DOHH2 (cell line): Measurements from ENCODE around the gene AHNAK.

ENCODE experiments used
- H3F3A ChIP-seq: fragments of 200-600 bp; sonication (generic), shearing (Covaris generic); 2 replicates; pipeline ENCODE4 v1.6.0; 2016; ENCODE audit warnings: antibody characterized with exemption, mild to moderate bottlenecking; ENCODE audit not compliant: control insufficient read depth, insufficient read depth
- H3K27ac ChIP-seq: fragments of 200-600 bp; sonication (generic); 2 replicates; pipeline ENCODE4 v1.5.1; 2014; ENCODE audit warnings: low read depth, mild to moderate bottlenecking, low read length, moderate library complexity
- H3K27me3 ChIP-seq: fragments of 200-600 bp; sonication (generic); 2 replicates; pipeline ENCODE4 v1.6.1; 2014; ENCODE audit warnings: mild to moderate bottlenecking, low read length, mixed read lengths; ENCODE audit not compliant: control insufficient read depth
- H3K36me3 ChIP-seq: fragments of 200-600 bp; sonication (generic); 2 replicates; pipeline ENCODE4 v1.6.1; 2014; ENCODE audit warnings: mild to moderate bottlenecking, low read length, moderate library complexity, mixed read lengths; ENCODE audit not compliant: control insufficient read depth
- H3K4me1 ChIP-seq: fragments of 200-600 bp; sonication (generic); 2 replicates; pipeline ENCODE4 v1.6.1; 2014; ENCODE audit warnings: mild to moderate bottlenecking, low read length, mixed read lengths; ENCODE audit not compliant: control insufficient read depth
- H3K4me2 ChIP-seq: fragments of 200-600 bp; sonication (generic); 2 replicates; pipeline ENCODE4 v1.6.0; 2014; ENCODE audit warnings: mild to moderate bottlenecking, low read length, moderate library complexity
- H3K4me3 ChIP-seq: fragments of 200-600 bp; sonication (generic); 2 replicates; pipeline ENCODE4 v1.5.1; 2014; ENCODE audit warnings: mild to moderate bottlenecking, low read length, mixed read lengths
- H3K79me2 ChIP-seq: fragments of 200-600 bp; sonication (generic); 2 replicates; pipeline ENCODE4 v1.6.1; 2014; ENCODE audit warnings: mild to moderate bottlenecking, low read length, mixed read lengths; ENCODE audit not compliant: control insufficient read depth
- H3K9me2 ChIP-seq: fragments of 200-600 bp; sonication (generic); replicated peaks from 2 replicates; pipeline ENCODE4 v1.6.1; 2014; ENCODE audit warnings: mild to moderate bottlenecking, low read length, mixed read lengths; ENCODE audit not compliant: control insufficient read depth
- H3K9me3 ChIP-seq: fragments of 200-600 bp; sonication (generic); 2 replicates; pipeline ENCODE4 v1.6.1; 2014; ENCODE audit warnings: antibody characterized with exemption, low read length, mixed read lengths; ENCODE audit not compliant: control insufficient read depth, insufficient read depth
- H4K20me1 ChIP-seq: fragments of 200-600 bp; sonication (generic); 2 replicates; pipeline ENCODE4 v1.6.0; 2014; ENCODE audit warnings: low read depth, mild to moderate bottlenecking, antibody characterized with exemption, low read length, moderate library complexity; ENCODE audit not compliant: control insufficient read depth, insufficient read depth
- EZH2phosphoT487 ChIP-seq: fragments of 200-600 bp; sonication (generic); IDR thresholded peaks from 2 replicates; pipeline ENCODE4 v1.6.1; 2017; ENCODE audit warnings: borderline replicate concordance, mild to moderate bottlenecking, antibody characterized with exemption, low read length, moderate library complexity, mixed read lengths
- TF ChIP-seq, protein P1 (sequence below): fragments of 200-600 bp; sonication (generic); IDR thresholded peaks from one replicate; pipeline ENCODE4 v1.5.1; 2014; ENCODE audit warnings: antibody characterized with exemption, mild to moderate bottlenecking, low read depth, low read length; ENCODE audit not compliant: poor library complexity, severe bottlenecking

Gene AHNAK

GRCh38 chr11:62574363-62575071 is 27.9 kb upstream of the AHNAK start:
- Histone ChIP-seq H3K27ac (peak overlapping the region; percentile 65), H3F3A (peaks cover 10% of the 10 kb centered on the region), H3K79me2 (peaks cover 62% of the 10 kb centered on the region), H3K4me3 (peak overlapping the region; percentile 93), H3K27me3 (no peaks in the 10 kb centered on the region), H3K36me3 (peaks cover 90% of the 10 kb centered on the region), H3K9me3 (no peaks in the 10 kb centered on the region), H4K20me1 (peaks cover 4% of the 10 kb centered on the region; the same call in 1 of the 2 replicates), H3K4me1 (peaks cover 48% of the 10 kb centered on the region), H3K4me2 (peak overlapping the region; percentile 81), H3K9me2 (no peaks in the 10 kb centered on the region)
- TF ChIP-seq, protein P1, sequence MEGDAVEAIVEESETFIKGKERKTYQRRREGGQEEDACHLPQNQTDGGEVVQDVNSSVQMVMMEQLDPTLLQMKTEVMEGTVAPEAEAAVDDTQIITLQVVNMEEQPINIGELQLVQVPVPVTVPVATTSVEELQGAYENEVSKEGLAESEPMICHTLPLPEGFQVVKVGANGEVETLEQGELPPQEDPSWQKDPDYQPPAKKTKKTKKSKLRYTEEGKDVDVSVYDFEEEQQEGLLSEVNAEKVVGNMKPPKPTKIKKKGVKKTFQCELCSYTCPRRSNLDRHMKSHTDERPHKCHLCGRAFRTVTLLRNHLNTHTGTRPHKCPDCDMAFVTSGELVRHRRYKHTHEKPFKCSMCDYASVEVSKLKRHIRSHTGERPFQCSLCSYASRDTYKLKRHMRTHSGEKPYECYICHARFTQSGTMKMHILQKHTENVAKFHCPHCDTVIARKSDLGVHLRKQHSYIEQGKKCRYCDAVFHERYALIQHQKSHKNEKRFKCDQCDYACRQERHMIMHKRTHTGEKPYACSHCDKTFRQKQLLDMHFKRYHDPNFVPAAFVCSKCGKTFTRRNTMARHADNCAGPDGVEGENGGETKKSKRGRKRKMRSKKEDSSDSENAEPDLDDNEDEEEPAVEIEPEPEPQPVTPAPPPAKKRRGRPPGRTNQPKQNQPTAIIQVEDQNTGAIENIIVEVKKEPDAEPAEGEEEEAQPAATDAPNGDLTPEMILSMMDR = no peak
- TF ChIP-seq EZH2phosphoT487 = no peak

GRCh38 chr11:62573592-62574362 is 27.2 kb upstream of the AHNAK start, which contains the start of gene EEF1G:
Gene EEF1G (minus strand): TSS chr11:62573891. CDS start chr11:62573842, 49 bp downstream.
- Histone ChIP-seq H3K4me3 (peak within 1 kb of the TSS; percentile 93), H3K27ac (peak within 1 kb of the TSS; percentile 68), H3K9me2 (no peaks in the 10 kb centered on the region), H3K79me2 (peaks cover 70% of the 10 kb centered on the region), H3K36me3 (peaks cover 91% of the 10 kb centered on the region), H4K20me1 (peaks cover 4% of the 10 kb centered on the region; the same call in 1 of the 2 replicates), H3K4me2 (peak within 1 kb of the TSS; percentile 81), H3K9me3 (no peaks in the 10 kb centered on the region), H3F3A (peaks cover 8% of the 10 kb centered on the region), H3K4me1 (peaks cover 48% of the 10 kb centered on the region), H3K27me3 (no peaks in the 10 kb centered on the region)
- TF ChIP-seq, protein P1 = no peak
- TF ChIP-seq EZH2phosphoT487 = no peak

GRCh38 chr11:62573006-62573591 is 26.5 kb upstream of the AHNAK start:
- Histone ChIP-seq H4K20me1 (peaks cover 4% of the 10 kb centered on the region; the same call in 1 of the 2 replicates), H3K36me3 (peaks cover 89% of the 10 kb centered on the region), H3K4me2 (peak overlapping the region; percentile 74), H3K4me1 (peaks cover 48% of the 10 kb centered on the region), H3K4me3 (peak overlapping the region; percentile 93), H3K79me2 (peaks cover 75% of the 10 kb centered on the region), H3K27me3 (no peaks in the 10 kb centered on the region), H3K9me2 (no peaks in the 10 kb centered on the region), H3K9me3 (no peaks in the 10 kb centered on the region), H3F3A (peaks cover 8% of the 10 kb centered on the region), H3K27ac (peak overlapping the region; percentile 68)
- TF ChIP-seq, protein P1 = no peak
- TF ChIP-seq EZH2phosphoT487 = no peak
